ENCODE measurements around the gene VCL.

VCL gene

DNA sequence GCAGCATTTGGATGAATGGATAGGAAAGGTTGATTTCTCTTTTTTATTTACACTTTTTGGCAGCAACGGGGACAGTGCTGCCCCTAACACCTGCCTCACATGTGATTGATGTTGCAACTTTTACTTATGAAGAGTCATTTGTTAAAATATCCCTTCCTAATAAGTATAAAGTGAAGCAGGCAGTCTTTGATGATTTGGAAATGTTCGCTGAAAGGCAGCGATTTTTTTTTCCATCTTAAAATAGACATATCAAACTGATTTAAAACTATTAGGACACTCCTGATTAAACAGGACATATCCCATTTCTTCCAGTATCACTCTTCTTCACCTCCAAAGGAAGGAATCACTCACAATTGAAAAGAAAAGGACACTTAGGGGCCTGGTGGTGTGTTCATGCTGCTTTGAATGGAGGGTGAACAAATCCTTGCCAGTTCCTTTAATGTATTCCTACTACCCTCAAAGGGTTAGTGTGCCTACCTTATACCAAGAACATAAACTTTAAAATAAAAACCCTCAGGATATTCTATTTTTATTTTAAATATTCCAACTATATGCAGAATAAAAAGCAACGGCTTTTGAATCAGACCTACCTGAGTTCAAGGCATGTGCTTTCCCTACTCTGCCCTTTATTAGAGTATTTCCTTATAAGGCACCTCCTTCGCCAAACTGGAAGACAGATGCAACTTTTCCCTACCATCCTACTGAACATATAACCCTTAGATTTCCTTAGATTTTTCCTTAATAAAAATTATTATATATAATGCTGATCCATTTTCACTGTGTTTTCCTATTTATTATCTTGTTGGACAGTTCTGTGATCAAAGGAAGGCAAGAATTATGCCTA, 154.2 kb downstream of the VCL start:
- no peak for DNase-seq (ENCODE audit: low read depth)

DNA sequence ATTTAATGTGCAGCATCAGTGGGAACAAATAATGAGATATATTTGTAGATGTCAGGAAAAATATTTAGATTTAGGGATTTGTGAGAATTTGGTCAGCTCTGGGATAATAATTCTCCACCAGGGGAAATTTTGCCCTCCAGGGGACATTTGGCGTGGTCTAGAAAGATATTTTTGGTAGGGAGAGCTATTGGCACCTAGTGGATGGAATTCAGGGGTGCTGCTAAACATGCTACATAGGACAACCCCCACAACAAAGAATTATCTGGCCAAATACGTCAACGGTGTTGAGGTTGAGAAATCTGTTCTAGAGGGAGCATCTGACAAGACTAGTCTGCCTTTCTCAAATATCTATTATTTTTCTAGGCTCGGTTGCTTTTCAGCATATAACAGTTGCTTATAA, 155.2 kb downstream of the VCL start:
- DNase-seq (ENCODE audit: low read depth) = no peak

DNA sequence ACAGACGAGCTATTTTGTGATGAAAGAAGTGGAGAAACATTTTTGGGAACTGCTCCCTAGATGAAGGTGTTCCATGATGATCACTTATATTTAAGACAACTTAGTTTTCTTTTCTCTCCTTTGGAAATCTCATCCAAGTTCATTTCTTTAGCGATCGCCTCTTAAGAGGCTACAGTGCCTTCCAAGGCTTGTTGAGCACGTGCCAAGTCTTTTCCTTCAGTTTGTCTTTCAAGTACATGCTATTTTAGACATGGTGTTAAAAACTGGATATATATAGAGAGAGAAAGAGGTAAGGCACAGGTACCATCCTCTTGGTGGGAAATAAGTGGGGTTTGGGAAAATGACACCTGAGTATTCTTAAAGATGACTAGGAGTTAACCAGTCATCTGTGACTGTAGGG, 155.8 kb downstream of the VCL start:
- DNase-seq (ENCODE audit: low read depth) = no peak

DNA sequence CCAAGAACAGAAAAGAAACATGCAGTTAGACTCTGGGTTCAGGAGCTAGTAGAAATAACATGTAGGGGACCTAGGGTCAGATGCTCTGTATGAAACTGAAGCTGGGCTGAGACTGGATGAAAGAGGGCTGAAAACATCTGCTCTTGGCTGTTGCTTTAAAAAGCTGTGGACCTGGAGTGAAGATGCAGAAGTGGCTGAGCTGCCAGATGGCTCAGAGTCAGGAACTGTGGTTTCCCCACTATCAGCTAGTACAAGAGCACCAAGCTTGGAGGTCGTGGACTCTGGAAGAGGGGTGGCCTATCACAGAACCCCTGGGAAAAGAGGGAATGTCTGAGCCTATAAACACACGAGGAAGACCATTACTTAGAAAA, 159.0 kb downstream of the VCL start:
- DNase-seq (ENCODE audit: low read depth) = no peak

DNA sequence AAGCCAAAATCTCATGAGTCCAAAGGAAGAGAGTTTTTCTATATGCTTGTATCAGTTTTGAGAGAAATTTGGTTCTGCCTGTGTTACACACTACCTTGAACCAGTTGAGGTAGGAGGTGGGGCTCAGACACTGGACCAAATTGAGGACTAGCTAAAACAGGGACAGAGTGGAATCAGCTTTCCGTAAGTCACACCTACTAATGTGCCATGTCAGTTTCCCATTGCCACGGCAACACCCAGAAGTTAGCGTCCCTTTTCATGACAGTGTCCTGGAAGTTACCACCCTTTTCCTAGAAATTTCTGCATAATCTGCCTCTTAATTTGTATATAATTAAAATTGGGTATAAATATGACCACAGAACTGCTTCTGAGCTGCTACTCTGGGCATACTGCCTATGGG, 162.1 kb downstream of the VCL start:
- DNase-seq (ENCODE audit: low read depth) = no peak

DNA sequence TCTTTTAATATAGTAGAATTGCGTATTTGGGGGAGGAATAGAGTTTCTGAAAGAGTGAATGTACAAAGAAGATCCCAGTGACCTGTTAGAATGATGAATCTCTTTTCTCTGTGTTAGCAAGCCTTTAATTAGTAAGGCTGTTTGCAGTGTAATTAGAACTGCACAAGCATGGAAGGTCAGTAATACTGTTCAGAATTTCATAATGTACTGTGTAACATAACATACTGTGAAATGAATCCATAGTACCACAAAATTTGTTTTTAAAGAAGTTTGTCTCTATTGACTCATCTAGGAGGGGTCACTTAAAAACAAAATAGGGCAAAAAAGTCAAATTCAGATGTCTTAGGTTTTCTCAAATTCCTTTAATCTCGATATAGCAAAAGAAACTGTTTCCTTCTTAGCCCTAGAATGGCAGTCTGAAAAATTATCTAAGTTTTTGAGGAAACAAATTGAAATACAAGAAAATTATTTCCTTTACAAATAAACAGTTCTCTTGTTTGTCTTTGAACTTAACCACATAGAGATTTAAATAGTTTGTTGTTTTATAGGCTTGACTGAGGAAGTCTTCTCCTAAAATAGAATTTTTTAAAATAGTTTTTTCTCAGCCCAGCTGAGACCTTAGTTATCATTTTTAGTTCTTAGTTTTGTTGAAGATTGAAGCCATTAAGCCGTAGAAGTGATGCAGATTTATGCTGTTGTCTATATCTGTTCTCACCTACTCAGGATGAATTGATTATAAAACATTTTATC, 165.6 kb downstream of the VCL start:
- no peak for DNase-seq (ENCODE audit: low read depth)

DNA sequence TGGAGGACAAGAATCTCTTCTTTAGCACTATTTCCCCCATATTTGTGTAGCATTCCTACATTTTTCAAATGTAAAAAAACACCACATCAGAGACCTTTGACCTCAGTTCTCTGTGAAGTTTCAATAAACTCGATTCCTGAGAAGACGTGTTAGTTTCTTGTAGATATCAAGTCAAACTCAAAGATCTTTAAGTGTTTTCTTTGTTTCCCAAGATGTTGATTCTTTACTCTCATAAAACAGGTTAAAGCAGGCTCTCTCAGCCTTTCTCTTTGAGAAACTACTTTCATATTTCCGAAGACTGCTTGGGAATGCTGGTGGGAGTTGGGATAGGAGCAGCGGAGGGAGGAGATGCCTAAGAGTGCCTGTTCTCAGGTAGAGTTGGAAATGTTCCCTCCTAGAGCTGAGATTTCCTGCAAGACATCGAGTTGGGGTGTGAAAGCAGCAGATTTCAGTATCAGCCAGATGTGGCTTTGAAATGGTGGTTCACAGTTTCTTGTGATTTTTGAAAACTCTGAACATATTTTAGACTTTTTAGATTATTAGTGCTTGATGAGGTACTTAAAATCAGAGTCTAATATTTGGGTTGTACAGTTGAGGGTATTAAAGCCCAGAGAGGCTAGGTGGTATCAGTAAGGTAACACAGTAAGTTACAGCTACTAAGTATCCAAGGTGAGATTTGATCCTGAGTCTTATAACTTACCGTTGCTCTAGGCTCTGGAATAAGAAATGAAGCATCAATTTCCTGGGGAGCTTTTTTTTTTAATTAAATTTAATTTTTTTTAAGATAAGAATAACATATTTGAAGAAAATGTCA, 167.0 kb downstream of the VCL start:
- no peak for DNase-seq (ENCODE audit: low read depth)

DNA sequence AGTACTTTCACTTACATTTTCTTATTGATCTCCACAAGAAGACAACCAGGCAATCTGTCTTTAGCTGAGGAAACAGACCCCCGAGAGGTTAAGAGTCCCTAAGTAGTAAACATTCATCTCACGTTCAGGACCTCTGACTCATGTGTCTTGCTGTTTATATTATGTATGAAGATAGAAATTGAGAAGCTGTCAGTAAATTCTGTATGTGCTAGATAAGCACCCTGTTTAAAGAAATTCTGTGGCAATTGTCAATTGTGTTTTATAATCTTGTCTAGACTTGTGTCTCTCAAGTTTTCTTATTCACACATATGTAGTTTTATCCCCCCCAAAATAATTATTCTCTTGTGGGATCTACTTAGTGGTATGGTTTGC, 167.6 kb downstream of the VCL start:
- no peak for DNase-seq (ENCODE audit: low read depth)

DNA sequence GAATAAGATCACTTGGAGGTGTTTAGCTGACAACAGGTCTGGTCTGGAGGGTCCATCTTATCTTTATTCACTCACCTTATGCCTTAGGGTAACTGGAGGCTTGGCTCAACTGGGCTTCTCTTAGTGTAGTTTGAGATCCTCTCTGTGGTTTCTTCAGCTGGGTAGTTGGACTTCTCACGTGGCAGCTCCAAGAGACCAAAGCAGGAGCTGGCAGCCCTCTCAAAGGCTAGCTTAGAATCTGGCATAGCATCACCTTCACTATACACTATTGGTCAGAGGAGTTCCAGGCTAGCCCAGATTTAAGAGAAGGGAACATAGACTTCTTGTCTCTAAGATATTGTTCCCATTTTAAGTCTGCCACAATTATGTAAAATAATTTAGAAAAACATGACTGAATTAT, 169.5 kb downstream of the VCL start:
- no peak for DNase-seq (ENCODE audit: low read depth)

All from stimulated activated CD8-positive, alpha-beta memory T cell treated with anti-CD3 and anti-CD28 coated beads, Interleukin-4, amount 100 ng/mL, for 24 hours (primary cell).